HepG2 (cell line): Measurements from ENCODE around the gene TFF1. TPM values are rescaled to one million over a fixed set of nuclear protein-coding genes. Genes with fewer than 3 reads are reported as not detected.
A peak's percentile ranks its signal among the peaks of the same experiment; 100 is the strongest.

Experiments used
- ATAC-seq: fragments of 200-7000 bp; cut with Tn5 transposase; 3 replicates; pipeline ENCODE4 v1.9.1; 2020; ENCODE audit warnings: mild to moderate bottlenecking, moderate library complexity
- BruUV-seq: library from RNA; stranded (reverse); fragments of 400-500 nt; replicated peaks from 2 replicates; lab custom pipeline; 2021; lab: Mats Ljungman, UMichigan
- CTCF ChIA-PET: fragments of 300-600 bp; formaldehyde crosslinking; extraction: SDS; loops from one replicate; lab custom pipeline; 2021; ENCODE audit warnings: low total read pairs, inconsistent platforms, low intra/inter-chr PET ratio; lab: Yijun Ruan, JAX
- POLR2A ChIA-PET: fragments of 350-600 bp; sonication (Branson Sonifier 250); formaldehyde crosslinking; loops from one replicate; lab custom pipeline; 2020; ENCODE audit warnings: antibody characterized with exemption, inconsistent platforms; lab: Yijun Ruan, JAX
- DNase-seq: peaks from one replicate; pipeline ENCODE4 v3.0.0-alpha.2; 2015; ENCODE audit warnings: low spot score
- FAIRE-seq: peaks from 3 replicates; lab custom pipeline; 2011; peaks lifted over from hg19 to GRCh38; lab: Jason Lieb, UNC
- H2AFZ ChIP-seq: one replicate; pipeline ENCODE4 v1.6.1; 2011; ENCODE audit warnings: low read length, inconsistent platforms
- H3K27ac ChIP-seq: fragments of 300-600 bp; 3 replicates; pipeline ENCODE4 v1.8.0; 2011; ENCODE audit warnings: mixed run types, mild to moderate bottlenecking, mixed read lengths, low read length, inconsistent platforms; ENCODE audit not compliant: insufficient read depth; ENCODE audit errors: extremely low read length
- H3K27me3 ChIP-seq, 2 experiments: fragments of 200-600 bp in 1 of 2; 2 replicates in 1 of 2; 3 replicates in 1 of 2; pipeline versions ENCODE4 v1.6.0 to v1.8.0; 2011; ENCODE audit warnings: low read length in 2 of 2, mild to moderate bottlenecking in 2 of 2, moderate library complexity in 2 of 2, inconsistent platforms in 1 of 2; ENCODE audit not compliant: insufficient read depth in 2 of 2, control insufficient read depth in 1 of 2
- H3K36me3 ChIP-seq, 2 experiments: fragments of 200-600 bp in 1 of 2; replicated peaks in 1 of 2; 2 replicates in 1 of 2; 3 replicates in 1 of 2; pipeline versions ENCODE4 v1.5.1 to v1.8.0; 2011; ENCODE audit warnings: low read length in 2 of 2, inconsistent platforms in 1 of 2; ENCODE audit not compliant: insufficient read depth in 2 of 2, control insufficient read depth in 1 of 2
- H3K4me1 ChIP-seq: 2 replicates; pipeline ENCODE4 v1.5.1; 2012; ENCODE audit warnings: low read length, inconsistent platforms; ENCODE audit not compliant: insufficient read depth
- H3K4me2 ChIP-seq: 2 replicates; pipeline ENCODE4 v1.6.0; 2011; ENCODE audit warnings: low read depth, low read length, inconsistent platforms
- H3K4me3 ChIP-seq, 3 experiments: fragments of 200-600 bp in 1 of 3; sonication (generic), shearing (Covaris generic) in 1 of 3; replicated peaks in 1 of 3; 2 replicates each; pipeline ENCODE4 v1.5.1; 2011 to 2016; ENCODE audit warnings: low read length in 3 of 3, inconsistent platforms in 2 of 3, low read depth in 2 of 3, mild to moderate bottlenecking in 2 of 3, control low read depth in 1 of 3, mixed read lengths in 1 of 3; ENCODE audit not compliant: insufficient read depth in 1 of 3
- H3K79me2 ChIP-seq: one replicate; pipeline ENCODE4 v1.6.1; 2011; ENCODE audit warnings: low read length, inconsistent platforms; ENCODE audit not compliant: insufficient read depth
- H3K9ac ChIP-seq: 2 replicates; pipeline ENCODE4 v1.6.0; 2011; ENCODE audit warnings: mild to moderate bottlenecking, low read depth, low read length, inconsistent platforms; ENCODE audit not compliant: insufficient read depth
- H3K9me3 ChIP-seq: 2 replicates; pipeline ENCODE4 v1.5.1; 2012; ENCODE audit warnings: mild to moderate bottlenecking, low read length
- H4K20me1 ChIP-seq: 2 replicates; pipeline ENCODE4 v1.6.0; 2011; ENCODE audit warnings: inconsistent platforms, mild to moderate bottlenecking, low read length, moderate library complexity; ENCODE audit not compliant: insufficient read depth
- ARID3A ChIP-seq: IDR thresholded peaks from 2 replicates; pipeline ENCODE4 v1.6.1; 2012; ENCODE audit warnings: low read depth, low read length, improper control_type of control experiment
- ARNTL ChIP-seq: sonication (generic); formaldehyde crosslinking; IDR thresholded peaks from 2 replicates; pipeline ENCODE4 v1.4.0; 2020; ENCODE audit warnings: mild to moderate bottlenecking, missing genetic modification reagents
- ATRX ChIP-seq: sonication (generic); formaldehyde crosslinking; IDR thresholded peaks from 2 replicates; pipeline ENCODE4 v1.4.0; 2020; ENCODE audit warnings: missing genetic modification reagents, borderline replicate concordance
- BCL6 ChIP-seq: IDR thresholded peaks from 2 replicates; pipeline ENCODE4 v1.6.1; 2016; ENCODE audit warnings: missing genetic modification reagents, missing compliant biosample characterization
- CTCF ChIP-seq: sonication (generic); formaldehyde crosslinking; IDR thresholded peaks from 2 replicates; pipeline ENCODE4 v1.5.0; 2020; ENCODE audit warnings: mild to moderate bottlenecking, missing genetic modification reagents, moderate library complexity
- GMEB1 ChIP-seq: sonication (generic); formaldehyde crosslinking; IDR thresholded peaks from 2 replicates; pipeline ENCODE4 v1.5.1; 2020; ENCODE audit warnings: missing genetic modification reagents, mild to moderate bottlenecking, borderline replicate concordance
- HMG20B ChIP-seq: conservative IDR thresholded peaks from 2 replicates; pipeline ENCODE4 v1.6.1; 2016; ENCODE audit warnings: missing genetic modification reagents, missing compliant biosample characterization
- HNRNPK ChIP-seq: fragments of 200-400 bp; formaldehyde crosslinking; IDR thresholded peaks from 2 replicates; pipeline ENCODE4 v1.6.1; 2018; ENCODE audit warnings: low read length, low read depth, moderate library complexity, mild to moderate bottlenecking; ENCODE audit not compliant: poor library complexity, severe bottlenecking
- STAG1 ChIP-seq: sonication (generic); formaldehyde crosslinking; IDR thresholded peaks from 2 replicates; pipeline ENCODE4 v1.4.0; 2020; ENCODE audit warnings: missing genetic modification reagents
- ZMYM2 ChIP-seq: sonication (generic); formaldehyde crosslinking; IDR thresholded peaks from 2 replicates; pipeline ENCODE4 v1.8.0; 2022; ENCODE audit warnings: mild to moderate bottlenecking, missing genetic modification reagents
- ZMYM3 ChIP-seq: sonication (generic); formaldehyde crosslinking; IDR thresholded peaks from 2 replicates; pipeline ENCODE4 v1.5.1; 2020; ENCODE audit warnings: mild to moderate bottlenecking, missing genetic modification reagents
- ZNF276 ChIP-seq: sonication (generic); formaldehyde crosslinking; IDR thresholded peaks from 2 replicates; pipeline ENCODE4 v1.4.0; 2020; ENCODE audit warnings: mild to moderate bottlenecking, low read depth, missing genetic modification reagents
- ZNF280D ChIP-seq: sonication (generic); formaldehyde crosslinking; IDR thresholded peaks from 2 replicates; pipeline ENCODE4 v1.5.1; 2020; ENCODE audit warnings: mild to moderate bottlenecking, missing genetic modification reagents
- ZNF891 ChIP-seq: sonication (generic); formaldehyde crosslinking; IDR thresholded peaks from 2 replicates; pipeline ENCODE4 v1.5.0; 2020; ENCODE audit warnings: mild to moderate bottlenecking, missing genetic modification reagents
- WGBS: methylation state at CpG from one replicate; pipeline ENCODE4 v1.1.6; 2017; ENCODE audit warnings: low lambda C conversion rate; 5-methylcytosine and 5-hydroxymethylcytosine counted together
- in situ Hi-C: cut with HindIII; loops from 2 replicates; pipeline ENCODE4 v1.10.0; 2017; ENCODE audit warnings: low pct_unique_long_range_greater_than_20kb; ENCODE audit not compliant: extremely low pct_ligation_motif_present
- intact Hi-C: fragments of 100-400 bp; cut with micrococcal nuclease; formaldehyde crosslinking; loops from one replicate; pipeline ENCODE4 v1.10.0; 2022; ENCODE audit not compliant: unreplicated experiment
- polyA plus RNA-seq, 8 experiments: library from polyadenylated mRNA; depleted of rRNA in 3 of 8; stranded (reverse) in 7 of 8; unstranded in 1 of 8; fragments of >200 nt; fragmentation: Illumina TruSeq in 4 of 8; extraction: Trizol in 4 of 8; gene quantifications; 2 replicates each; pipeline versions ENCODE4 v1.2.1 to v1.2.3, GENCODE V29; 2011 to 2016; ENCODE audit warnings: low read depth in 4 of 8, missing spikeins in 1 of 8, mixed read lengths in 1 of 8; ENCODE audit not compliant: insufficient read depth in 1 of 8
- total RNA-seq, 5 experiments: library from RNA; depleted of rRNA; stranded (reverse); fragments of >200 nt; fragmentation: Illumina TruSeq; extraction: Trizol; gene quantifications; 2 replicates each; pipeline ENCODE4 v1.2.3, GENCODE V29; 2016; ENCODE audit warnings: low read depth in 1 of 5

Gene TFF1
- total and polyA plus RNA-seq, 2 of the 13 experiments (the other 11 are each of a cell fraction or from before 2014, with no cell fraction given), result 0.24 to 19.4 TPM

GRCh38 chr21:42360317-42360716 lies 6.0 kb downstream of the TFF1 start:
- WGBS, result 47% methylated on average over 2 of the region's 2 CpGs
- Histone ChIP-seq H3K27me3 (peaks cover 0 to 10% of the 10 kb centered on the region in 2 experiments; a peak in 3 of 5 replicates), H3K4me2 (no peak overlapping the region), H2AFZ (no peak overlapping the region), H4K20me1 (no peaks in the 10 kb centered on the region), H3K79me2 (no peaks in the 10 kb centered on the region), H3K9ac (no peak overlapping the region), H3K36me3 (no peaks in the 10 kb centered on the region), H3K4me3 (no peak overlapping the region), H3K4me1 (peaks cover 25% of the 10 kb centered on the region), H3K9me3 (no peaks in the 10 kb centered on the region; the same call in 1 of the 2 replicates), H3K27ac (no peak overlapping the region)
- FAIRE-seq (no peak), ATAC-seq (no peak), DNase-seq (peak; percentile 24)
- BruUV-seq, result no TSS peak
- POLR2A ChIA-PET, result no interaction called here
- CTCF ChIA-PET, result interaction anchor here (1.2 kb wide), 1 partner anchor 90 kb away, joined by 4 read pairs; no protein-coding TSS in a partner anchor
- TF ChIP-seq ZMYM3 (CRISPR knock-in tag) (0 out of 2 replicates have a peak, but pooled peaks have one; percentile 38), ARID3A (no peak), ZNF891 (CRISPR knock-in tag) (no peak), ATRX (CRISPR knock-in tag) (no peak), ZNF276 (no peak), HMG20B (CRISPR knock-in tag) (no peak), ARNTL (no peak), GMEB1 (CRISPR knock-in tag) (no peak), ZNF280D (CRISPR knock-in tag) (peak; percentile 75; the same call in 1 of the 2 replicates), HNRNPK (no peak), ZMYM2 (CRISPR knock-in tag) (peak; percentile 55; the same call in 1 of the 2 replicates), BCL6 (CRISPR knock-in tag) (no peak), CTCF (peak; percentile 71), STAG1 (peak; percentile 56)
- in situ Hi-C loops (no loop called here), intact Hi-C loops (no loop called here)
